A549 (cell line): ENCODE results near the gene WDR49.

Experiments used
- CBX2 ChIP-seq: fragments of 200-600 bp; sonication (generic); IDR thresholded peaks from 2 replicates; pipeline ENCODE4 v1.6.1; 2016; ENCODE audit warnings: low read depth, mild to moderate bottlenecking, borderline replicate concordance
- CEBPB ChIP-seq, 2 experiments: fragments of >200 bp in 1 of 2; sonication (Bioruptor Twin) in 1 of 2; formaldehyde crosslinking in 1 of 2; IDR thresholded peaks; 2 replicates each; pipeline ENCODE4 v1.6.1; 2012 to 2016
- EP300 ChIP-seq, 2 experiments: fragments of >200 bp; sonication (Bioruptor Twin); formaldehyde crosslinking; IDR thresholded peaks; 2 replicates in 1 of 2; 3 replicates in 1 of 2; pipeline ENCODE4 v1.6.1; 2016 to 2017
- JUN ChIP-seq, 2 experiments: fragments of >200 bp; sonication (Bioruptor Twin); formaldehyde crosslinking; IDR thresholded peaks; 2 replicates in 1 of 2; 3 replicates in 1 of 2; pipeline ENCODE4 v1.6.1; 2016 to 2017
- JUNB ChIP-seq: fragments of >200 bp; sonication (Bioruptor Twin); formaldehyde crosslinking; IDR thresholded peaks from 2 replicates; pipeline ENCODE4 v1.6.1; 2016
- MAZ ChIP-seq: fragments of 150-350 bp; IDR thresholded peaks from 2 replicates; pipeline ENCODE4 v1.6.1; 2014; ENCODE audit warnings: antibody characterized with exemption, low read depth, low read length, borderline replicate concordance
- POLR2A ChIP-seq: IDR thresholded peaks from 2 replicates; pipeline ENCODE4 v1.6.1; 2012; ENCODE audit warnings: mild to moderate bottlenecking, low read length
- SMC3 ChIP-seq: fragments of >200 bp; sonication (Bioruptor Twin); formaldehyde crosslinking; IDR thresholded peaks from 3 replicates; pipeline ENCODE4 v1.6.1; 2018; ENCODE audit warnings: inconsistent platforms
- SREBF2 ChIP-seq: fragments of 450-650 bp; IDR thresholded peaks from 2 replicates; pipeline ENCODE4 v1.6.1; 2014; ENCODE audit warnings: mild to moderate bottlenecking, moderate library complexity
- TF ChIP-seq, protein P1 (sequence below): fragments of >200 bp; sonication (Bioruptor Twin); formaldehyde crosslinking; IDR thresholded peaks from 3 replicates; pipeline ENCODE4 v1.5.1; 2016
- TF ChIP-seq, protein P2 (sequence below): IDR thresholded peaks from 2 replicates; pipeline ENCODE4 v1.6.1; 2012
- TF ChIP-seq, protein P3 (sequence below): fragments of 200-600 bp; sonication (generic); IDR thresholded peaks from 2 replicates; pipeline ENCODE4 v1.6.1; 2016; ENCODE audit warnings: antibody characterized with exemption, mild to moderate bottlenecking, moderate library complexity

DNA sequence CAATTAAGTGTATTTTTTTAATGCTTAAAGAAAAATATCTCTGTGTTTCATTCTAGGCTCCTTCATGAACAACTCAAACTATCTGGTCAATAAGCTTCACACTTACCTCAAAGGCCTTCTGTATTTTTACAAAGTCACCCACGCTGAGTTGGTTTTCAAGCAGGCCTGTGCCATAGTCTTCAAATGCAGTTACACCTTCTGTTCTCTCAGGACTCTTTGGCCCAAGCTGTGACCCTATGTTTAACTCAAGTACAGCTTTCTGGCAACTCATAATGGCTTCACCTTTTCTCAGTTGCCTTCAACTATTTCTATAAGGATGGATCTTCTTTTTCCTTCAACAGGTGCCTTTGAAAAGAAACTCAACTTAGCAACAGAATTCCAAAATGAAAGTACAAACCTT is 587 bp downstream of the WDR49 start:
- TF ChIP-seq, protein P1, sequence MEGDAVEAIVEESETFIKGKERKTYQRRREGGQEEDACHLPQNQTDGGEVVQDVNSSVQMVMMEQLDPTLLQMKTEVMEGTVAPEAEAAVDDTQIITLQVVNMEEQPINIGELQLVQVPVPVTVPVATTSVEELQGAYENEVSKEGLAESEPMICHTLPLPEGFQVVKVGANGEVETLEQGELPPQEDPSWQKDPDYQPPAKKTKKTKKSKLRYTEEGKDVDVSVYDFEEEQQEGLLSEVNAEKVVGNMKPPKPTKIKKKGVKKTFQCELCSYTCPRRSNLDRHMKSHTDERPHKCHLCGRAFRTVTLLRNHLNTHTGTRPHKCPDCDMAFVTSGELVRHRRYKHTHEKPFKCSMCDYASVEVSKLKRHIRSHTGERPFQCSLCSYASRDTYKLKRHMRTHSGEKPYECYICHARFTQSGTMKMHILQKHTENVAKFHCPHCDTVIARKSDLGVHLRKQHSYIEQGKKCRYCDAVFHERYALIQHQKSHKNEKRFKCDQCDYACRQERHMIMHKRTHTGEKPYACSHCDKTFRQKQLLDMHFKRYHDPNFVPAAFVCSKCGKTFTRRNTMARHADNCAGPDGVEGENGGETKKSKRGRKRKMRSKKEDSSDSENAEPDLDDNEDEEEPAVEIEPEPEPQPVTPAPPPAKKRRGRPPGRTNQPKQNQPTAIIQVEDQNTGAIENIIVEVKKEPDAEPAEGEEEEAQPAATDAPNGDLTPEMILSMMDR: no peak
- TF ChIP-seq JUNB: no peak
- no peak for TF ChIP-seq CBX2
- TF ChIP-seq POLR2A: no peak
- TF ChIP-seq, protein P2, sequence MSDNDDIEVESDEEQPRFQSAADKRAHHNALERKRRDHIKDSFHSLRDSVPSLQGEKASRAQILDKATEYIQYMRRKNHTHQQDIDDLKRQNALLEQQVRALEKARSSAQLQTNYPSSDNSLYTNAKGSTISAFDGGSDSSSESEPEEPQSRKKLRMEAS: no peak
- no peak for TF ChIP-seq SREBF2
- TF ChIP-seq, protein P3, sequence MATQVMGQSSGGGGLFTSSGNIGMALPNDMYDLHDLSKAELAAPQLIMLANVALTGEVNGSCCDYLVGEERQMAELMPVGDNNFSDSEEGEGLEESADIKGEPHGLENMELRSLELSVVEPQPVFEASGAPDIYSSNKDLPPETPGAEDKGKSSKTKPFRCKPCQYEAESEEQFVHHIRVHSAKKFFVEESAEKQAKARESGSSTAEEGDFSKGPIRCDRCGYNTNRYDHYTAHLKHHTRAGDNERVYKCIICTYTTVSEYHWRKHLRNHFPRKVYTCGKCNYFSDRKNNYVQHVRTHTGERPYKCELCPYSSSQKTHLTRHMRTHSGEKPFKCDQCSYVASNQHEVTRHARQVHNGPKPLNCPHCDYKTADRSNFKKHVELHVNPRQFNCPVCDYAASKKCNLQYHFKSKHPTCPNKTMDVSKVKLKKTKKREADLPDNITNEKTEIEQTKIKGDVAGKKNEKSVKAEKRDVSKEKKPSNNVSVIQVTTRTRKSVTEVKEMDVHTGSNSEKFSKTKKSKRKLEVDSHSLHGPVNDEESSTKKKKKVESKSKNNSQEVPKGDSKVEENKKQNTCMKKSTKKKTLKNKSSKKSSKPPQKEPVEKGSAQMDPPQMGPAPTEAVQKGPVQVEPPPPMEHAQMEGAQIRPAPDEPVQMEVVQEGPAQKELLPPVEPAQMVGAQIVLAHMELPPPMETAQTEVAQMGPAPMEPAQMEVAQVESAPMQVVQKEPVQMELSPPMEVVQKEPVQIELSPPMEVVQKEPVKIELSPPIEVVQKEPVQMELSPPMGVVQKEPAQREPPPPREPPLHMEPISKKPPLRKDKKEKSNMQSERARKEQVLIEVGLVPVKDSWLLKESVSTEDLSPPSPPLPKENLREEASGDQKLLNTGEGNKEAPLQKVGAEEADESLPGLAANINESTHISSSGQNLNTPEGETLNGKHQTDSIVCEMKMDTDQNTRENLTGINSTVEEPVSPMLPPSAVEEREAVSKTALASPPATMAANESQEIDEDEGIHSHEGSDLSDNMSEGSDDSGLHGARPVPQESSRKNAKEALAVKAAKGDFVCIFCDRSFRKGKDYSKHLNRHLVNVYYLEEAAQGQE: no peak
- no peak for TF ChIP-seq SMC3
- TF ChIP-seq MAZ: no peak
- no peak for TF ChIP-seq CEBPB (IDR thresholded peaks at IDR 0.05)
- no peak for TF ChIP-seq EP300 (IDR thresholded peaks at IDR 0.05)
- no peak for TF ChIP-seq JUN (IDR thresholded peaks at IDR 0.05)
